Amygdala (tissue), 56 donors: ENCODE data around the gene HPSE2.

Experiments
- DNase-seq, 56 donors: peaks; one replicate each; lab custom pipeline; 2025; lab: John Stamatoyannopoulos, UW

HPSE2 gene

DNA sequence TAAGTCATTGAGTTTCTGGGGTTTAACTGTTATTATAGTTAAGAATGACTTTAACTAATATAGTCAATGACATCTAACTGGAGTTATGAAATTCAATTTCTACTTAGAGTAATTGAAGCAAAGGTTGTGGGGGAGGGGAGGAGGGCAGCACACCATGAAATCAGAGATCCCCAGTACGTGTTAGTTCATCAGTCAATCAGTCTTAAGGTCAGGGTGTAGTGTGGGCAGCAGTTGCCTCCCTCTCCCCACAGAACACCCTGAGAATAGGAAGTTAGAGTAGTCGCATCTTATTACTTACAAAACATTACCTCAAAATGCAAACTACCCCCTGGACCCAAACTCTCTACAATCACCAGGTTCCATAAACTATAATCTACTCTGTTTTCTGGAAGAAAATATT, 781.9 kb downstream of the HPSE2 start:
- no peak for DNase-seq

DNA sequence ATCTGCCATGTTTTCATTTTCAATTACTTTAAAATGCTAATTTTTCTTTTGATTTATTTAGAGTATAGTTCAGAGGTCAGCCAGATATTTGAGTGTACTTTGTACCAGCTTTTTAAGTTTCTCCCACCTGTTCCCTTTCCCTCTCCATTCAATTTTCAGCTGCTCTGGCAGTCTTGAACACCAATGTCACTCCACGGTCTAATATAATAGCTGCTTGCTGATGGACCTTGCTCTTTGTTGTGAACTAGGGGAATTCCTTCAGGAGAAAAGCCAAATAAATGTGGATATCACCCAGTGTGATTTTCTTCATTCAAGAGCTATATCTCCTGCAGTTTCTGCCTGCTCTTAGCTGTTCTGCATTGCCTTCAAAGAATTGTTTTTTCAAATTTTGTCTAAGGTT, 785.0 kb downstream of the HPSE2 start:
- no peak for DNase-seq

DNA sequence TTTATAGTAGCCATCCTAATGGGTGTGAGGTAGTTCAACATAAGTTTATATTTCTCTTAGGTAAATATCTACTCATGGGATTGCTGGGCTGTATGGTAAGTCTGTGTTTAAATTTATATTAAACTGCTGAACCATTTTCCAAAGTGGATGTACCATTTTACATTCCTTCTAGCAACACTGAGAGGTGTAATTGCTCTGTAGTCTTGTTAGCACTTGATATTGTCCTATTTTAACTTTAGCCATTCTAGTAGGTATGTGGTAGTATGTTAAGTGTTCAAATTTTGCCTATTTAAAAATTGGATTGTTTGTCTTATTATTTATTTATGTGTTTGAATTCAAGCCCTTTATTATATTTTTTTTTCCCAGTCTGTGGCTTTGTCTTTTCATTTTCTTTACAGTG, 786.4 kb downstream of the HPSE2 start:
- DNase-seq: no peak

DNA sequence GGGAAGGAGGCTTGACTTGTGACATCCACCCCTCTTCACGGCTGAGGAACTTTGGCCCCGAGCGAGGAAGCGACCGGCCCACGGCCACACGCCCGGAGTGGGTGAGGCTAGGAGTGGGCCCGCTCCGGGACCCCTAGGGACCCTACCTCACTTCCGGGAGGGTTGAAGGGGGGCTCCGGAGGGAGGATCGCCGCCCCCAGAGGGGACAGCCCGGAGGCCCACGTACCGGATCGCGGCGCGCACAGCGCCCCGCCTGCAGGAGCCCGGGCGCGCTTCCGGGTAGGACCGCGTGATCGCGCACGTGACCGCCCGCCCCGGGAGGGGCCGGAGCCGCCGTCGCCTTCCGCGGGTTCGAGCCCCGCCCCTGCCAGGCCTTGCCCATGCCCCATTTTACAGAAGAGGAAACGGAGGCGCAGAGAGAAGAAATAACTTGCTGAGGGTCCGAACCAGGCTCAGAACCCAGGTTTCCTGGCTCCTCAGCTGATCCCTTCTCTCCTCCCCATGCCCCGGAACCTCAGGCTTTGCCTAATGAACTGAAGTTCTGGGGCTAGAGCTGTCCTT, 788.9 kb downstream of the HPSE2 start, which contains the start of gene HPS1:
HPS1 (minus strand) TSS at position 275 of the 561 bp plus-strand sequence. CDS start 3,695 bp downstream, outside the sequence.
- peak in 50 of 56 donors; percentile 11 to 85 (median 59) for DNase-seq

DNA sequence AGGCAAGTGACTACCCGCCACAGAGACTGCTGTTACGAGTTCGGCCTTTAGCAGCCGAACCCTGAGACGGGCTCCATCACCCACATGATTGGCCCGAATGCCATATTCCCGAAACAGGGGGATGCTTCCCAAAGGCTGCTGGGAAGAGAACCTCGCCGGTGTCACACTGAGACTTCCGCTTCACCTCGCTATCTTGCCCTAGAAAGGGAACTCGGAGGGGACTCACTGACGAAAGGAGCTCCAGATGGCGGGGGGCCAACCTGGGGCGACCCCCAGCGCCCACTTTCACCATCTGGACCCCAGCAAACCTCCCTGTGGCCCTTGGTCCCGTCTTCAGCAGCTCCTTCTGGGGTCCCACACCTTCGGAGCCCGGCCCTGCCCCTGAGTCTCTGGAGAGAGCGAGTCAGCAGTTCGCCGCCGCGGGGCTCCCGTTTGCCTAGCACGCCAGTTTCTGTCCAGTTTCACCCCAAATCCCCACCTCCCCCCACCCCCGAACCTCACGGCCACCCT, 789.4 kb downstream of the HPSE2 start:
- DNase-seq: peak in 23 of 56 donors; percentile 25 to 73 (median 56)

DNA sequence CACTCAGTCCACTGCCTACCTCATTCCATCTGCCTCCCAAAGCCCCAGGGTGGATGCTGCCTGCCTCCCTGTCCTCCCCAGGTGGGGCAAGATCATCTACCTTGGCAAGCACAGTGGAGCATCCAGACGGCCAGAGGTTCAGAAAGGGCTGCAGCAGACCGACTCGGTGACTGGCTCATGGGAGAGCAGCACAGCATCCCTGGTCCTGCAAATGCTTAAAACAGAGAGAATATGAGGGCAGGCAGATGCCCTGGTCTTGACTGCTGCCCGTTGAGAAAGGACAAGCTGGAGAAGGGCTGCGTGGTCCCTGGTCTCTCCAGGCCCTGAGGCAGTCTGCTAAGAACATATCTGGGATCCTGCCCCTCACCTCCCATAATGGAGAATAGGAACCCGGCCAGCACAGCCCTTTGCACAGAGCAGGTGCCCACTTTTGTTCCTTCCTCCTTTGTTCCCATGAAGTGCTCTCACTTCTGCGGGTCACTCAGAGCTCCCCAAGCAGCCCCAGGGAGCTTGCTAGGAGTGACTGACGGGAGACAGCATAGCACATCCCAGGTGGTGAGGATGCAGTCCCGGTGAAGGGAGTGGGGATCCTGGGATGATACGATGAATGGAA, 790.3 kb downstream of the HPSE2 start:
- no peak for DNase-seq

DNA sequence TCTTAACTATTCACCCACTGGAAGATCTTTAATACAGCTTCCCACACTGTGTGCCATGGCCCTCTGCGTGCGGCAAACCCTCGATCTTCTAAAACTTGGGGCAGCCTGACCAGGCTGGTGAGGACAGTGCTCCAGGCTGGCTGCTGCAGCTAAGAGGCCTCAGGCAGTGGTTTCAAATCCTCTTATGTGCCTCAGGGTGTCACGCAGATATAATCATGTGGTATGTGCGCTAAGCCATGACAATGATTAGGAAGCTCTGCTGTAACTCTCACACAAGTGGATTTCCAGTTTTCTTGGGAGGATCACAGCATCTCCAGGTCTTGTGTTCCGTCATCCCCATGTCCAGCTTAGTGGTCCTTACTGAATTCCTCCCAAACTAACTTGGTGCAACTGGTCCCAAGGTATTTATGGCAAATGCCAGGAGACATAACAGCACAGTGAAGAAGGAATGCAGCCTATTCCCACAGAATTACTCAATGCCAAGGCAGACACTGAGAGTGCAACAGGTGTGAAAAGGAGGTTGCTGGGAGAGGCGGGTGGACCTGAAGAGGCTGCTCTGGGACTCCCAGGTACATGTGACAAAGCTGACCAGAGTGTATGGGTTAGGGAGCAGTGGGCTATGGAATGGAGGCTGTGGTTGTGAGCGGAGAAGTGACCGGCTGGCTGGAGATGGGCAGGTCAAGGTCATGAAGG, 791.2 kb downstream of the HPSE2 start:
- peak in 1 of 56 donors; percentile 39 for DNase-seq

DNA sequence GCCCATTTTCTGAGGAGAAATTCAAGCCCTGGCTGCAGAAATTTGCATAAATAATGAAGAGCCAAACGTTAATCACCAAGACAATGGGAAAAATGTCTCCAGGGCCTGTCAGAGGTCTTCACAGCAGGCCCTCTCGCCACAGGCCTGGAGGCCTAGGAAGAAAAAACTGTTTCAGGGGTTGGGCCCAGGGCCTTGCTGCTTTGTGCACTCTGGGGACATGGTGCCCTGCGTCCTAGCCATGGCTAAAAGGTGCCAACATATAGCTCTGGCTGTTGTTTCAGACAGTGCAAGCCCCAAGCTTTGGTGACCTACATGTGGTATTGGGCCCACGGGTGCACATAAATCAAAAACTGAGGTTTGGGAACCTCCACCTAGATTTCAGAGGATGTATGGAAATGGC, 796.9 kb downstream of the HPSE2 start:
- DNase-seq: no peak

DNA sequence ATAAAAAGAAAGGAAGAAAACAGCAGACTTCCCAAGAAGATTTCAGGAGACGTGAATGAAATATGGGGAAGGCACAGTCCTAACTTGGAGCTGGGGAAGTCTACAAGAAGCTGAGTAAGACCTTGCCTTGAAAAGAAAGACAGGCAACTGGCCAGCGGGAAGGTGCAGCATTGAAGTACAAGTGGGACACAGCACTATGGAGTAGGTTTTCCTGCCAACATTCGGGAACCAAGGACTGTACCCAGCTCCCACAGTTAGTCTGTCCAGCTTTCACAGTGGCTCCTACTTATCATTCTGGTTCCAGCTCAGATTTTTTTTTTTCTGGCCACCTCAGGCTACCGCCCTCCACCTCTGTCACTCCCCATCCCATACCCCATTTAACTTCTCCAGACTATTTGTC, 798.9 kb downstream of the HPSE2 start:
- peak in 15 of 56 donors; percentile 10 to 72 (median 35) for DNase-seq

DNA sequence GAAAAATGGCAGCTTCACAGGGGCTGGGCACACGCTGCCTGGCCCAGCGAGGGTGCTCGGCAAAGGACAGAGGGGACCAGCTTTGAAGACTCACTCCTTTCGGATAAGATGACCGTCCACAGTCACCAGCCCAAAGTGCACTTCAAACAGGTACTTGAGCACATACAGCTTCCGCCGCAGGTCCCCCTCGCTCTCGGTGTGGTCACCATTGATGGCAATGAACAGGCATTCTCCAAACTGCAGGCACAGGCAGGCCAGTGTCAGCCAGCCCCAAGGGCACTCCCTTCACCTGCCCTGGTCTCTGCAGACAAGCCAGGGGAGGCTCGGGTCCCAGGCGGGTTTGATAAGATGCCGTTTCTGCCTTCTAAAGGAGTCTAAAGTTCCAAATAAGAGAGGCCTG, 800.5 kb downstream of the HPSE2 start:
- no peak for DNase-seq

DNA sequence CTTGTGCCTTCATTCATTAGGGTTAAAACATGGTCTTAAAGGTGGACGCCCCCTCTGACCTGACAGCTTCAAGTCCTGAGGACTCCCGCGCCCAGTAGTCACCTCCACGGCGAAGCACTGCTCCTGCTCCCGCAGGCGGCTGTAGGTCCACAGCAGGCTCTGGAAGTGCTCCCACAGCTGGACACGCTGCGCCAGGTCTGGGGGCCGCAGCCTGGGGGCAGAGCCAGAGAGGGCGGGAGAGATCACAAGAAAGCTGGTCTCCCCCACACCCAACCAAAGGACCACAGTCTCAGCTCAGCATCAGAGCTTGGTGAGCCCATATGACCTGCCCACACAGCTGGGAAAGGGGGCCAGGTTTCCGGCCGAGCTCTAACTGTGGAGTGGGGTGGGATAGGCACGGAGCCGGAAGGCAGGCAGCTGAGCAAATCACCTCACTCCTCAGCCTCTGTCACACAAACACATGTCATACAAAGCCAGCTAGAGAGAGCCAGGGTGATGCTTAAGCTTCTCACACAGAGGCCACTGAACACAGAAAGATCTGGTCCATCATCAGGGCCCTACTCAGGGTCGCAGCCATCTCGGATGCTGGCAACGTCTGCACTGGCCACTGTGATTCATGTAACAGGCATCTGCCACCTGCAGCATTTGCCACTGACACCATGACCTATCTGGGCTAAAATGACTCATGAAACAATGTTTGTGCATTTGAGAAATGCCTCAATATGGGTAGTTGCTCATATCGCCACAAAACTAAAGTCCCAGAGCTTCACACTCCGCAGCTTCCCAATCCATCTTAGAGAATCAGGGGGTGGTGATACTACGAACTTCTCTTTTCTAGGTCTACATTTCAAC, 801.5 kb downstream of the HPSE2 start:
- DNase-seq: no peak

DNA sequence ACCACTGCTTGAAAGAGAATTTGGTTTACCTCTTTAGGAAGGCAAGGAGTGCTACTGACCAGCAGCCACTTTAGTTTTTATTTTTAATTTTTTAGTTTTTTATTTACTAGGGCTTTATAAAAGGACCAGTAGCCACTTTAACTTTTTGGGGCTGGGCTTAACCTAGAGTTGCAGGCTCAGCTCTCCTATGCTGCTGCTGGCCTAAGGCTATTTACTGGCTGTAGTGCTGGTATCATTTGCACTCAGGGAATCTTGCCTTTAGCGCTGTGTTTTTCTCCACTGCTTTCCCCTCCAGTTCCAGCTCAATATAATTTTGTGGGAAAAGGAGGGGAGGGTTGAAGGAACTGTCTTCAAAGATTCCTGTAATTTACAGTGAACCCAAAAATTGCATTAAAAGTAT, 802.3 kb downstream of the HPSE2 start:
- DNase-seq: no peak

DNA sequence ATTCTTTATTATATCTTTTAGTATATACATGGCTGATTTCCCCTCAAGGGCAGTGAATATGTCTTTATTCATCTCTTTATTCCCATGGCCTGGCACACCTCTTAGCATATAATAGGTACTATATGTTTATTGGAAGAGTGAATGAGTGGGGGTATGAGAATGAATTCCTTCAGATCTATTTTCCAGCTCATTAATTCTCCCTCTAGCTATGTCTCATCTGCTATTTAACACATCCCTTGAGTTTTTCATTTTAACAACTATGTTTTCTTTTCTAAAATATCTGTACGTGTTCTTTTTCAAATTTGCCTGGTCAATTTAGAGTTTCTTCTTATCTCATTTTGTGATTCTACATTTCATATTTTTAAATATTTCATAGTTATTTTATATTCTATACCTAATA, 803.3 kb downstream of the HPSE2 start:
- DNase-seq: no peak

DNA sequence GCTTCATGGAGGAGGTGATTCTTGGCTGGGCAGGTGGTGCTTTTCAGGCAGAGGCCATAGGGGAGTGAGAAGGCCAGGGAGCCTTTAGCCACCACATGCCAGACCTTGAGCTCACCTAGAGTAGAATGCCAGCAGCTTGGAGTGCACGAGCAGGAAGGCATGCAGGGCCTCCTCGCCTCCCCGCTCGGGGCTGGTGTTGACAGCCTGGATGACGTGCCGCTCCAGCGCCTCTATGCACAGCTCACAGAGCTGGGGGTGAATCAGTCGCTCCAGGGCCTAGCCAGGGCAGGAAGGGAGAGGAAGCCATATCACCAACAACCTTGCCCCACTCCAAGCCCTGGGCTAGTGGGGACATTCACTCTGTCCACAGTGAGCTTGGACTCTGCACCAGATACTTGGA, 804.6 kb downstream of the HPSE2 start:
- DNase-seq: no peak

DNA sequence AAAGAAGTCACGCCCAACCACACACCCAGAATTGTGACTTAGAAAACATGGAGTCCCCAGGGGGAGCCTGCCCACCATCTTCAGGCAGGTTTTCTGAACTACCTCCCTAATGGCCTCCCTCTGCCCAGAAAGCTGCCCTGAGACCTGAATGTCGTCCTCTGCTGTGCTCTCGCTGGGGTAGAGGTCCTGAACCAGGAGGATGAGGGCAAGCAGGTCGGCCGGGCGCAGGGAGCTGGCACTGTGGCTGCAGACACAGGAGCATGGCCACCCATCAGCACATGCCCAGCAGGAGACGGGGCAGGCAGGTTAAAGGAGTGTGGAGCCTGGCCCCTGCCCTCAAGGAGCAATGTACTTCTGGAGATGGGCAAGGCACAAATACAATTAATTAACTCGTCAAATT, 805.2 kb downstream of the HPSE2 start:
- DNase-seq: no peak

DNA sequence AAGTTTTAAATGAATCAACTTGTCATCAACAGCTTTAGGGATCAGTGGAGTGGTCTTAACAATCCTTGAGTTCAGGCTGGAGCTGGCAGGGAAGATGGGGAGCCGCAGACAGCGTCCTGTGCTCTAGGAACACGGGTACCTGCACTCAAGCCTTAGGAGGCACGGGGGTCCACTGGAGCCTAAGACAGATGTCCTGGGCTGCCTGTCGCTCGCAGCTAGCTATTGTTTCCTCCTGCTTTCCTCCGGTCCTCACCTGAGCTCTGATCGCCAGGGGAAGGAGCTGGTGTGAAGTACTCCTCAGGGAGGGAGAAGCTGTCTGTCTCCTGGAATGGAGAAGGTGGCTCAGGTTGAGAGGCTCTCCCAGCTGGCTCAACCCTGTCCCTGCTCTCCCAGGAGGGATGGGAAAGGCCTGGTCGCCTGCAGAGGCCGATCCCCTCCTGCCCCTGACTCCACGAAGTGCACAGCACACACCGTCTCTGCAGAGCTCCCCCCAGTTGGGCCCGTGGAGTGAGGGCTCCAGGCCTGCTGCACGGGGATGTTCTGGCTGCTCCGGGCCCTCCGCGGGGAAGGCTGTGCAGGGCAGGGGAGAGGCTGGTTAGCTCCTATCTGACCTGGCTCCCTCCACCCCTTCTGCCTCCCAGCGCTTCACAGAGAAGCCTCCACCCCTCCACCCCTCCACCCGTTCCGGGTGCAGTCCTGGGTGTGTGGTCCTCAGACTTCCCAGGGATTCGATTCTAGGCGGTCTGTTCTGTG, 806.2 kb downstream of the HPSE2 start:
- no peak for DNase-seq

DNA sequence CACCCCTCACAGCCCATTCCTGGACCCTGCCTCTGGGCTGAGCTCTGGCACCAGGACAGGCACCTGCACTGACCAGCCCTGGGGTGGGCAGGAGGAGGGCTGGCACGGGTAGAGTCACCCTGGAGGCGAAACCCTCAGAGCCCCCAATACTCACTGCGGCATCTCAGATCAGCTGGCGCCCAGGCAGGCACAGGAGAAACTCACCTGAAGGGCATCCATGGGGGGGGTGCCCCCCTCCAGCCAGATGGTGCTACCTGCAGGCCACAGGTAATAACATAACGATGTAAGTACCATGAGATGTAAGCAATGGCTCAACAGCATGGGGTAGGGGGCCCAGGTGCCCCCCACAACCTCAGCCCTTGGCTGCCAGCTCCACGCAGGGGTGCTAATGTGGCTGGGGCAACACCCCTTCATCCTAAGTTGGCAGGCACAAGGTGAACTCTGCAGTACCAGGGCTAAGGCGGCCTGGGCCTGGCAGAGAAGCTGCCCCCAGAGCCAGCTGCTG, 808.6 kb downstream of the HPSE2 start:
- DNase-seq: no peak

DNA sequence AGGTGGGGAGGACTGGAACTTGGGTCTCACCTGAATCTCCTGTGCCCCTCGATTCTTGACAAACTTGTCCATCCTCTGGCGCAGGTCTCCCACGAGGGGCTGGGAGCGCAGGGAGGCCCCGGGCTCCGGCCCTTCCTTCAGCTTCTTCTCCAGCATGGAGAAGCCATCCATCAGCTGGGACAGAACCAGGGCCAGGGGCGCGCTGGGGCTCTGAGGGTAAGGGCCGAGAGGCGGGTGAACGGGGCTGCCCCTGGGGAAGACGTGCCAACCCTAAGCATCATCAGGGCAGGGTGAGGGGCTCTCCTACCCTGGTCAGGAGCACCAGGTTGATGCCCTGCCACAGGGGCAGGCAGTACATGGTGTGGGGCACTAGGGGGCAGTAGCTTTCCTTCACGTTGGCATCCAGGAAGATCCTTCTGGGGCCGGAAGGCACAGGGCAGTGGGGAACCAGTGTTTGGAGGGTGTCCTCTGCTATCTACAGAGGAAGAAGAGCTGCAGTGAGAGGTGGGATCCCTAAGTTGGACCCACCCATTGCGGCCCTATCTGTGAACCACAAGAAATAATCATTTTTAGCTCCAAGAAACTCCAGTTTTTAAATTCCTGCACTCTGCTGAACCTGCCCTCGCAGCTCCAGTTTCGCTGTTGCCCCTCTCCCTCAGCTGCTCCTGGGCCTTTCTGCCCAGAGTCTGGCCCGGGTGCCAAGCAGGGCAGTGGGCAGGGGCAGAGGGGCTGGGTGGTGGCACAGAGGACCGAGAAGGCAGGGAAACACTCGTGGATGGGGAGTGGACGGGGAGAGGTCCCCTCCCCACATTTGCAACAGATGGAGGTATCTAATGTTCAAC, 809.9 kb downstream of the HPSE2 start:
- DNase-seq: peak in 2 of 56 donors; percentile 14 to 19
